Raji (cell line): ENCODE measurements around the gene UPF1.

Source experiments
- POLR2A ChIP-seq: IDR thresholded peaks from 2 replicates; pipeline ENCODE4 v1.6.1; 2011; ENCODE audit warnings: low read depth, low read length, control low read depth; ENCODE audit not compliant: insufficient read depth

UPF1 gene

DNA sequence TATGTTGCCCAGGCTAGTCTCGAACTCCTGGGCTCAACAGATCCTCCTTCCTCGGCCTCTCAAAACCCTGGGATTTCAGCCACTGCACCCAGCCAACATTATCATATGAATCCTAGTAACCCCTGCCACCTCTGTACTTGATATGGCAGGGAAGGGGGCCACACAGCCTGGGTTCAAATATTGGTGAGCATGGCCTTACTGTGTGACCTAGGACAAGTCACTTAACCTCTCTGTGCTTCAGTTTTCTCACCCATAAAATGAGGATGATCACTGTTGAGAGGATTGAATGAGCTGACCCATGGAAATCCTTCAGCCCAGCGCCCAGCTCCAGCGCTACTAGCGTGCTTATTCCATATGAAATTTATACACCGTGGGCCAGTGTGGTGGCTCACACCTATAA is 37.1 kb upstream of the UPF1 start:
- no peak for TF ChIP-seq POLR2A

DNA sequence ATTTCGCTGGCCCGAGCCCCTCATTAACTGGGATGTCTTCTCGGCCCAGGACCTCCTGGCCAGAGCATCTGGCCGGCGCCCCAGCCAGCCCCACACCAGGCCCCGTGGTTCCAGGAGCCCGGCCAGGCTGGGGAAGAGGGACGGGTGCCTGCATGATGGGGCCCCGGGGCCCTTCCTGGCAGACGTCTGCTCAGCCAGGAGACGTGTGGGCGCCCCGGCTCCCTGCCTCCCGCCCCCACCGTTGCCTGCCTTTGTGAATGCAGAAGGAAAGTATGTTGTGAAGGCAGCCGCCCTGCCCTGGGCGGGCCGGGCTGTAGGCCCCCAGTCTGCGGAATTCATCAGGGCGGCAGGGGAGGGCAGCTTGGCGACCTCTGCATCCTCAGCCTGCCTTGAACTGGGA is 36.2 kb upstream of the UPF1 start:
- TF ChIP-seq POLR2A = no peak

DNA sequence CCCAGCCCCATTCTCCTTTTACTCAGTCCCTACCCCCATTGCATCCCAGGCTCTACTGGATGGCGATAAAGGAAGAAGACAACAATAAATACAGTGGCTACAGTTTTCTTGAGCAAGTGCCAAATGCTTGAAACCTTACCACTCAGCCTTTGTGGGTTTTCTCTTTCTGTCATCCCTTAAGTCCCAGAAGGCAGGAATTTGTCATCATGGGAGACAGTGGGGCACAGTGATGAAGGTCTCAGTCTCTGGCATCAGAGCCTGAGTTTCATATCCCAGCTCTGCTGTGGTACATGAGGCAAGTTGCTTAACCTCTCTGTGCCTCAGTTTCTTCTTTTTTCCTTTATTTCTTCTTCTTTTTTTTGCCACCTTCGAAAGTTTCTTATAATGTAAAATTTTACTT is 35.5 kb upstream of the UPF1 start:
- TF ChIP-seq POLR2A = no peak

- no peak for TF ChIP-seq POLR2A
These were observed 33.1 kb upstream of the UPF1 start for GRCh38 chr19:18798384-18799352.

- TF ChIP-seq POLR2A = no peak
These were observed 32.3 kb upstream of the UPF1 start for GRCh38 chr19:18799389-18799970.

GRCh38 chr19:18800079-18800478 is 31.7 kb upstream of the UPF1 start:
- no peak for TF ChIP-seq POLR2A

- TF ChIP-seq POLR2A = no peak
These were observed 31.1 kb upstream of the UPF1 start for GRCh38 chr19:18800636-18801035.

DNA sequence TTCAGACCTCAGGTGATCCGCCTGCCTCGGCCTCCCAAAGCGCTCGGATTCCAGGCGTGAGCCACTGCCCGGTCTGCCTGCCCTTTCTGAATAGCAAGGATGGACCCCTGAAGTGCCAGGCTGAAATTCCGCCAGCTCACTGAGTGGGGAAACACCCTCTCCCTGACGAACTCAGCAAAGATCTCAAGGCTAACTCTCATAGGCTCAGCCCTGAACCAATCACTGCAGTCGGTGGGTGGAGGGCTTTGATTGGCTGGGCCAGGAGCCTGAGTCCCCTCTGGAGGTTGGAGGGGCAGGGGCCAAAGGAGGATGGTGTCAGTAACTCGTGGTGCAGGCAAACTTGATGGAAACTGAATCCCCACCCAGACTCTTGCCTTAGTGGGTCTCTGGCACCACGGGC is 29.4 kb upstream of the UPF1 start:
- no peak for TF ChIP-seq POLR2A

DNA sequence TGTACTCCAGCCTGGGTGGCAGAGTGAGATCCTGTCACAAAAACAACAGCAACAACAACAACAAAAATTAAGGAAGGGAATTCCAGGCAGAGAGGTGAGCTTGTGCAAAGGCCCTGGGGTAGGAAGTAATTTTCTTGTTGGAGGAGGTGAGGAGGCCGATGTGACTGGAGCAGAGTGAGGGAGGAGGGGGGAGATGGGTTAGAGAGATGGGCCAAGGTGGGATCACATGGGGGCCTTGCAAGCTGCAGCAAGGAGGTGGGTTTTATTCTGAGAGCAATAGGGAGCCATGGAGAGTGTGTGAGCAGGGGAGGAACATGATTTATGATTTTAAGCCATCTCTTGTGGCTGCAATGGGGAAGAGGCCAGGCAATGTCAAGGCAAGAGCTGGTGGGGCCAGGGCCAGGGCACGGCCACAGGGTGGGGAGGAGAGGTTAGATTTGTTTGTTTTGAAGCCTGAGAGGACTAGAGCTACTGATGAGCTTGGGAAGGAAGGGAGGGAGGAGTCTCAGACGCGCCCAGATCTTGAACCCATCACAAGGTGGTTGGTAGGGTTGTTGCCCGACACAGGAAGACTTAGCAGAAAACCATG is 28.1 kb upstream of the UPF1 start:
- no peak for TF ChIP-seq POLR2A

GRCh38 chr19:18804139-18804601 is 27.6 kb upstream of the UPF1 start:
- no peak for TF ChIP-seq POLR2A

DNA sequence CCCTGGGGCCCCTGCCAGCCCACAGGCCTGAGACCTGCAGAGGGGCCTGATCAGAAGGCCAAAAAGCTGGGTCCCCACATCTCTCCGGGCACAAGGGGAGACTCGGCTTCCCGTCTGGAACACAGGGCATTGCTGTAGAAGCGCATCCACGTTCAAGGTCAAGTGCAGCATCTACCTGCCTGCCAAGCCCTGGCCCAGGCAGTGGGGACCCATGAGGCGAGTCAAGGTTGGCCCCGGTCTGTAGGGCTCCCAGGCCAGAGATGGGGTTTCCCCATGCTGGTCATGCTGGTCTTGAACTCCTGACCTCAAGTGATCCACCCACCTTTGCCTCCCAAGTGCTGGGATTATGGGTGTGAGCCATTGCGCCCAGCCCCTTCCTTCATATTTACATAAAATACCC is 27.1 kb upstream of the UPF1 start:
- no peak for TF ChIP-seq POLR2A

DNA sequence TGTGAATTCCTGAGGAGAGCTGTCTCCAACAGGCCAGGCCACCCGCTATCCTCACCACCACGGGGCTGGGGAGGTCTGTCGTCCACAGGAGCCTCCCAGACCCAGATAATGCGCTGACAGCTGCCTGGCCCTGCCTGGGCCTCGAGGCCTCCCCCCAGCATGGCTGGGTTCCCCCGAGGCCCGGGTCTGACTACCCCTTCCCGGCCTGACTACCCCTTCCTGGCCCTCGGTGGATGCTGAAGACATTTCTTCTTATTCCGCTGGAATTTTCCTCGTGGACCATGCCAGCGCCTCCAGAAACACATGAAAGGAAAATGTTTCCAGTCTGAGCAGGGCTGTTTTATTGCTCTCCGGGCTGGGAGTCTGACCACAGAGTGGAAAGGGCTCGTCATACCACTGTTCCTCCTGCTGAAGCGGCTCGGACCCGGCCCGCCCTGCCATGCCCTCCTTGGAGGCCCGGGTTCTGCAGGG is 23.9 kb upstream of the UPF1 start:
- no peak for TF ChIP-seq POLR2A

- TF ChIP-seq POLR2A = no peak
These were observed 22.4 kb upstream of the UPF1 start for GRCh38 chr19:18809149-18809868.

DNA sequence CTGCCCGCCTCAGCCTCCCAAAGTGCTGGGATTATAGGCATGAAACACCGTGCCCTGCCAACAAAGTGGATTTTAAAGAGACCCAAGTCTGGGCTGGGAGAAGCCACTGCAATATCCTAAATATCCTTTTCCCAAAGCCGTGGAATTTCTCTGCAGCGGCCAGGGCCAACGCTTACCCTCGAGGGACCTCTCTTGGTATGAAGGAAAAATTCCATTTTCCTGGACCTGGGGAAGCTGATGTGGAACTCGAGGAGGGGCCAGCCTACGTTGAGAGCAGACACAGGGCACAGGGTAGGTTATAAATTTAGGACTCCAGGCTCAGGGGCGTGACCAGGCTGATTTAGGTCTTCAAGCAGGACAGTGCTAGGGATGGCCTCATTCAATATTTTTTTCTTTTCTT is 17.7 kb upstream of the UPF1 start:
- no peak for TF ChIP-seq POLR2A

DNA sequence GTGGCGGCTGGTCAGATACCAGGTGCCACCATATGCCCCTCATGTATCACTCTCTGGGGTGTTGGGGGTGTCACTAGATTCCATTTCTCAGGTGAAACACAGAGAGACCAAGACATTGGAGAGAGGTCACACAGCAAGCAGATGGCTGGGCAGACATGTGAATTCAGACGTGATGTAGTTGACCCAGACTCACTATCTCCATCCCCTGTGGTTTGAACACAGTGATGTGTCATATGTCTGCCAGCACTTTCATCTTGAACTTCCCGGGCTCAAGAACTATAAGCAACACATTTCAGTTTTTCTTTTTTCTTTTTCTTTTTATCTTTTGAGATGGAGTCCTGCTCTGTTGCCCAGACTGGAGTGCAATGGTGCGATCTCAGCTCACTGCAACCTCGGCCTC is 16.1 kb upstream of the UPF1 start:
- no peak for TF ChIP-seq POLR2A
